Mesenchymal stem cell (in vitro differentiated cells and primary cell): Measurements from ENCODE around the gene DEDD. TPM values are rescaled to one million over a fixed set of nuclear protein-coding genes. Genes with fewer than 3 reads are reported as not detected.

ENCODE experiments used
- small RNA-seq: library from polyadenylated mRNA; stranded (forward); fragments of <200 nt; extraction: miRNeasy Mini kit (QIAGEN cat#:217004); gene quantifications from one replicate; pipeline ENCODE3, GENCODE V24; 2013; ENCODE audit warnings: low read depth

The DEDD gene

Small RNAs within 50 kb of the gene (small RNA-seq; reads per million reads assigned to genes)
- not detected for gene RF01225
